Measurements from ENCODE around the gene MGRN1. TPM values are rescaled to one million over a fixed set of nuclear protein-coding genes. Genes with fewer than 3 reads are reported as not detected.

The MGRN1 gene
- total and polyA plus RNA-seq, 2 donors (not counting 3 experiments of a cell fraction or from before 2014, with no cell fraction given), result 15.6 to 73.0 TPM

GRCh38 chr16:4617880-4618279, 6.7 kb upstream of the MGRN1 start:
- no peaks in the 10 kb centered on the region for H3K27me3 ChIP-seq (ENCODE audit: control insufficient read depth in 2 of 2, insufficient read depth in 2 of 2, low read length in 2 of 2)
- no peak overlapping the region for H3K9ac ChIP-seq (replicated peaks; ENCODE audit: extremely low read depth, insufficient read depth, low read length)
- CTCF ChIA-PET, result interaction anchor here (0.6 kb wide), 1 partner anchor 141 kb away, joined by 3 read pairs; no protein-coding TSS in a partner anchor

More at GRCh38 chr16:4617880-4618279, 6.7 kb upstream of the MGRN1 start:
- TF ChIP-seq JUN (IDR thresholded peaks at IDR 0.05; ENCODE audit: borderline replicate concordance, insufficient read depth, insufficient read length, low read depth), result no peak
- no peak for TF ChIP-seq POLR2A (IDR thresholded peaks at IDR 0.05; ENCODE audit: low read depth, low read length)
- TF ChIP-seq, protein P1, sequence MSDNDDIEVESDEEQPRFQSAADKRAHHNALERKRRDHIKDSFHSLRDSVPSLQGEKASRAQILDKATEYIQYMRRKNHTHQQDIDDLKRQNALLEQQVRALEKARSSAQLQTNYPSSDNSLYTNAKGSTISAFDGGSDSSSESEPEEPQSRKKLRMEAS (IDR thresholded peaks at IDR 0.05; ENCODE audit: insufficient read depth, insufficient read length), result no peak
- TF ChIP-seq GATA2 (IDR thresholded peaks at IDR 0.05; ENCODE audit: insufficient read depth, insufficient read length, low read depth, low read length), result no peak
- no peak for TF ChIP-seq POLR2AphosphoS5 (IDR thresholded peaks at IDR 0.05; ENCODE audit: insufficient read depth, low read depth, low read length)
- no peak for TF ChIP-seq MYC (IDR thresholded peaks at IDR 0.05; ENCODE audit: low read depth, low read length)
- no peak for TF ChIP-seq CTCF (IDR thresholded peaks at IDR 0.05; ENCODE audit: extremely low read depth in 1 of 2, insufficient read depth in 1 of 2, low read depth in 1 of 2, low read length in 2 of 2)
- TF ChIP-seq FOS (IDR thresholded peaks at IDR 0.05; ENCODE audit: borderline replicate concordance, insufficient read depth, low read length), result no peak
- no peak for TF ChIP-seq EZH2 (IDR thresholded peaks at IDR 0.05; ENCODE audit: borderline replicate concordance, low read depth, low read length, severe bottlenecking)
- BruUV-seq (replicated peaks), result no TSS peak
- H3K79me2 ChIP-seq (ENCODE audit: control insufficient read depth, insufficient read depth, low read length), result peaks cover 12% of the 10 kb centered on the region
- no peak overlapping the region for H3K27ac ChIP-seq (ENCODE audit: insufficient read depth, low read depth, low read length)
- H3K9me1 ChIP-seq (replicated peaks; ENCODE audit: control insufficient read depth, extremely low read depth, insufficient read depth, low read length), result no peaks in the 10 kb centered on the region
- intact Hi-C loops (cut with micrococcal nuclease) (loop anchor here (2.0 kb wide), 2 partner anchors 117 to 231 kb away; partner anchors contain the start of genes ANKS3 and DNAAF8), dilution Hi-C loops (cut with MboI; ENCODE audit: extremely low pct_ligation_motif_present, low sequenced_read_pairs) (no loop called here)
- no peaks in the 10 kb centered on the region for H4K20me1 ChIP-seq (replicated peaks; ENCODE audit: control insufficient read depth, extremely low read depth, insufficient read depth, low read length)
- no peaks in the 10 kb centered on the region for H3K36me3 ChIP-seq (ENCODE audit: control insufficient read depth in 2 of 2, extremely low read depth in 1 of 2, insufficient read depth in 2 of 2, low read length in 2 of 2)
- no peak overlapping the region for H3K4me3 ChIP-seq (replicated peaks in 1 of 3; ENCODE audit: insufficient read depth in 1 of 3, low read depth in 1 of 3, low read length in 3 of 3)
- no peak overlapping the region for H2AFZ ChIP-seq (ENCODE audit: low read depth, low read length)
- FAIRE-seq (no peak), DNase-seq (ENCODE audit: low read depth, low spot score) (no peak)
- H3K4me1 ChIP-seq (ENCODE audit: control insufficient read depth, extremely low read depth, insufficient read depth, low read length), result peaks cover 21% of the 10 kb centered on the region
- no peak overlapping the region for H3K4me2 ChIP-seq (ENCODE audit: insufficient read depth, low read length)
- no peaks in the 10 kb centered on the region for H3K9me3 ChIP-seq (replicated peaks; ENCODE audit: control insufficient read depth, insufficient read depth, low read length)
- POLR2A ChIA-PET, result no interaction called here

Measured in endothelial cell of umbilical vein (primary cell).